ENCODE results near the gene PAPPA.

DNA sequence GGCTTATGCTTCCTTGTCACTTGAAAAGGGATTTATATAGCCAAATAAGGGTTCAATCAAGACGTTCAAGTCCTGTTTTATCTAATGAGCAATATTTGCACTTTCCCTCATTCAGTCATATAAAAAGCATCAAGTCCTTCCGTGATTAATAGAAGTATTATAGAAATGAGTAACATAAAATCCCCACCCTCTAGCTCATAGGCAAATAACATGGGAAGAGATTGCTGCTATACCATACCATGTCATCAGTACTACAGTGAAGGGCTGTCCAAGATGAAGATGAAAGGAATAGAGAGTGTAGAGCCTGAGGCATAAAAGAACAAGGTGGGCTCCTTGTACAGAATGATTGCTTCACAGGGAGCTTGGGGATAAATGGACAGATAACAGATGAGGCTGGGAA, 20.4 kb upstream of the PAPPA start:
- TF ChIP-seq POLR2A (IDR thresholded peaks at IDR 0.05; ENCODE audit: low read length): no peak
- no peak for TF ChIP-seq GATA1 (IDR thresholded peaks at IDR 0.05; ENCODE audit: low read depth, low read length)
